Measurements from ENCODE around the gene OAF.

GRCh38 chr11:120230433-120231071 lies 19.7 kb downstream of the OAF start:
- no peak for TF ChIP-seq FOXM1 (IDR thresholded peaks at IDR 0.05; ENCODE audit: borderline replicate concordance, low read depth)
- no peak for TF ChIP-seq TEAD4 (IDR thresholded peaks at IDR 0.05)
- TF ChIP-seq MAX (IDR thresholded peaks at IDR 0.05) = no peak
- no peak for TF ChIP-seq REST (IDR thresholded peaks at IDR 0.05; ENCODE audit: low read depth)
- TF ChIP-seq USF1 (IDR thresholded peaks at IDR 0.05) = no peak
- no peak for TF ChIP-seq EGR1 (IDR thresholded peaks at IDR 0.05)
